Activated CD4-positive, alpha-beta T cell treated with anti-CD3 and anti-CD28 coated beads, Interleukin-2, amount 50 U/mL, for 1 hour (primary cell): Measurements from ENCODE around the gene ZNF398.
"Not testable (repeated sequence)": the region's sequence is repeated elsewhere in the genome, so short reads cannot be mapped to it uniquely, and the experiment has no call there.

Experiments
- DNase-seq: peaks from one replicate; pipeline ENCODE4 v3.0.0-alpha.2; 2020

The ZNF398 gene, protein sequence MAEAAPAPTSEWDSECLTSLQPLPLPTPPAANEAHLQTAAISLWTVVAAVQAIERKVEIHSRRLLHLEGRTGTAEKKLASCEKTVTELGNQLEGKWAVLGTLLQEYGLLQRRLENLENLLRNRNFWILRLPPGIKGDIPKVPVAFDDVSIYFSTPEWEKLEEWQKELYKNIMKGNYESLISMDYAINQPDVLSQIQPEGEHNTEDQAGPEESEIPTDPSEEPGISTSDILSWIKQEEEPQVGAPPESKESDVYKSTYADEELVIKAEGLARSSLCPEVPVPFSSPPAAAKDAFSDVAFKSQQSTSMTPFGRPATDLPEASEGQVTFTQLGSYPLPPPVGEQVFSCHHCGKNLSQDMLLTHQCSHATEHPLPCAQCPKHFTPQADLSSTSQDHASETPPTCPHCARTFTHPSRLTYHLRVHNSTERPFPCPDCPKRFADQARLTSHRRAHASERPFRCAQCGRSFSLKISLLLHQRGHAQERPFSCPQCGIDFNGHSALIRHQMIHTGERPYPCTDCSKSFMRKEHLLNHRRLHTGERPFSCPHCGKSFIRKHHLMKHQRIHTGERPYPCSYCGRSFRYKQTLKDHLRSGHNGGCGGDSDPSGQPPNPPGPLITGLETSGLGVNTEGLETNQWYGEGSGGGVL

DNA sequence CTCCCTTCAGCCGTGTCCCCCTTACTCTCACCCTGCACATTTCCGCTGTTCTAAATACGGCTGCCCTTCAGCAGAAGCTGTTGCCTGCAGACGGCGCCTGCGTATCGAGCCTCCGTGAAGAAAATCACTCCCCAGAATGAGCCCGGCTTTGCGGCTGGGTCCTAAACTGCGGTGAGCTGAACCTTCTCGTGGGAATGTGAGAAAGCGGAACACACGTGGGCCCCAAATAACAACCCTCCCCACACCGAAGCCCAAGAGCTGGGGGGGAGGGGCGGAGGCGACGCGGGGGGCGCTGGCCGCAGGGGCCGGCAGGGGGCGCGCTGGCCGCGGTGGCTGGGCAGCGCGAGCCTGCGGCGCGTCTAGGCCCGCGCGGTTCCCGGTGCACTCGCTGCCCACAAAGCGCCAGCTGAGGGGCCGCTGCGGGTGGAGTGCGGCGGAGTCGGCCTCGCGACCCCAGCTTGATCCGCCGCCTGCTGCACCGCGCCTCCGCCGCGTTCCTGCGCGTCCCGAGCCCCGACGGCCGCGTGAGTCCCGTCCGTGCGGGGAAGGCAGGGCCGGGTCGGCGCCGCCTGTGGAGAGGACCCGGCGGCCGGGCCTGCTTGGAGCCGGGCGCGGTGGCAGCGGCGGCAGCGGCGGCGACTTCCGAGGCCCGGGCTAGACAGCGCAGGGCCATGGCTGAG lies at the start of gene ZNF398:
Gene ZNF398 (plus strand): TSS at position 382 of the 680 bp plus-strand sequence. CDS start 290 bp downstream, at position 672.
- DNase-seq = peak; percentile 78

DNA sequence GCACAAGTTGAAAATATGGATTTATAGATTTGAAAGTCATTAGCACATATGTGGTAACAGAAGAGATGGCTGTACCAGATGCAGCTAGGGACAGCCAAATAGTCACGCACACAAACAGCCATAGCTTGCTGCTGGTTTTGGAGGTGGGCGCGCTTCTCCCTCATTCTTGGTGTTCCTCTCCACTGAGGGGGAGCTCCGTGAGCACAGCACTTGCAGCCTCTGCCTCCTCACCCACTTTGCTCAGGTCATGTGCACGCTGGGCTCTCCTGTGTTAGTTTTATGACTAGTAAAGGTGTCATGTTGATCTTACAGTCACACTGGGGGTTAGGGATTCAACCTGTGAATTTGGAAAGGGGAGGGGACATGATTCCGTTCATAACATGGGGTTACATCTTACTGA lies 48.2 kb upstream of the ZNF398 start:
- no peak for DNase-seq

DNA sequence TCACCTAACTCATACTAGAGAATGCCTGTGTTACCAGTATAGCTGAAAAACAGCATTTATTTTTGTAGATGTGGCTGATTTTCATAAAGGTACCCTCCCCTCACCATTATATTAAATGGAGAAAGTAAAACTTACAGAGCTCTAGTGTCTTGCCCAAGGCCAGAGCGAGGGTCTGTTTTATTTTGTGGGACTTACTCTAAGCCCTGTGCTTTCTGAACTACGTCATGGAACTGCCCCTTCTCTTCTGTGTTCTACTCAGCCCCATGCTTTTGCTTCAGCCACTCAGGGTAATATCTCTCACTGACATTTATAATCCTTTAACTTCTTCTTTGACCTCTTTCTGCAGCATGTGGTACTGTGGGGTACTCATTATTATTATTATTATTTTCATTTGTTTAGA lies 46.4 kb upstream of the ZNF398 start:
- DNase-seq = no peak

DNA sequence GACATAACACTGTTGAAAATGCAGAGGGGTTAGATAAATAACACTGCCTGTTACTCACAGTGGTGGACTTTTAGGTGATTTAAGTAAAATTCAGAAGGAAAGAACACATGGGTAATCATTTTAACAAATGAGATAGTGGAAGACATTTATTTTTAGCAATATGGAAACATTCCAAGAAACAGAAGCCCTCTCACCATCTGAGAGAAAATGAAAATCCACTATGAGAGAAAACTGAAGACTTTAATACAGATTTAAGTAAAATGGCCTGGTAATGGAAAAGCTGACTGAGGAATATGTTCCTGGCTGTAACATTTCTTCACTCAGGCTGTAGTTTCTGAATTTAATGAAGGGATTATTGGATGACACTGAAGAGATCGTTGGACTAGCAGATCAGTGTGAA lies 44.6 kb upstream of the ZNF398 start:
- no peak for DNase-seq

DNA sequence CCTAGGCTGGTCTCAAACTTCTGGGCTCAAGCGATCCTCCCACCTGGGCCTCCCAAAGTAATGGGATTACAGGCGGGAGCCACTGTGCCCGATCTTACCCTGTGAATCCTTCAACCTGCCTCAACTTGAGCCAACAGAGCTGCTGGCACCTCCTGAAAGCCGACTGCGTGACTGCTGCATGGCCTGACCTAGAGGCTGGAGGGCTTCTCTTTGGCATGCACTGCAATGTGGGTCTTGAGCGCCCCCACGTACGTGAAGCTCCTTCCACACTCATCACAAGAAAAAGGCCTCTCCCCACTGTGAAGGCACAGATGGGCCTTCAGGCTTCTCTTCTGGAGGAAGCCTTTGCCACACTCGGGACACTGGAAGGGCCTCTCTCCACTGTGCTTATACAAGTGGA lies 43.8 kb upstream of the ZNF398 start:
- no peak for DNase-seq

DNA sequence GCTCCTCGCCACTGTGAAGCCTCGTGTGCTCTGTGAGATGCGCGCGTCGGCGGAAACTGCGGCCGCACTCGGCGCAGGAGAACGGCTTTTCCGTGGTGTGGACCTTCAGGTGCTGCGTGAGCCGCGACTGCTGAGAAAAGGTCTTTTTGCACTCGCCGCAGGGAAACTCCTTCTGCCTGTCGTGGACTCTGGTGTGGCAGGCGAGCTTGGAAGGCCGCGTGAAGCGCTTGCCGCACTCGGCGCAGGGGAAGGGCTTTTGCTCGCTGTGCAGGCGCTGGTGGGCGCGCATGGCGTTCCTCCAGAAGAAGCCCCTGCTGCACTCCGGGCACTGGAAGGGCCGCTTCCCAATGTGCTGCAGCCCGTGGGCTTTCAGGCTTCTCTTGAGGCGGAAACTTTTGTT lies 43.0 kb upstream of the ZNF398 start:
- no peak for DNase-seq

DNA sequence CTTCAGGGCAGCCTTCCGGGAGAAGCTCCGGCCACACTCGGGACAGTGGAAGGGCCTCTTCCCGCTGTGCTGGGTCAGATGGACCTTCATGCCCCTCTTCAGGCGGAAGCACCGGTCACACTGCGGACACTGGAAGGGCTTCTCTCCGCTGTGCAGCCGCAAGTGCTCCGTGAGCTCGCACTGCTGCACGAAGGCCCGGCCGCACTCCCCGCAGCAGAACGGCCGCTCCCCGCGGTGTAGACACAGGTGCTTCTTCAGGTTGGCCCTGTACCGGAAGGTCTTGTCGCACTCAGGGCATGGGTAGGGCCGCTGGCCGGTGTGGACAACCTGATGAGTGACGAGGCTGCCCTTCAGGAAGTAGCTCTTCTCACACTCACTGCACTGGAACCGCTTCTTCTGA lies 42.5 kb upstream of the ZNF398 start:
- DNase-seq = no peak

DNA sequence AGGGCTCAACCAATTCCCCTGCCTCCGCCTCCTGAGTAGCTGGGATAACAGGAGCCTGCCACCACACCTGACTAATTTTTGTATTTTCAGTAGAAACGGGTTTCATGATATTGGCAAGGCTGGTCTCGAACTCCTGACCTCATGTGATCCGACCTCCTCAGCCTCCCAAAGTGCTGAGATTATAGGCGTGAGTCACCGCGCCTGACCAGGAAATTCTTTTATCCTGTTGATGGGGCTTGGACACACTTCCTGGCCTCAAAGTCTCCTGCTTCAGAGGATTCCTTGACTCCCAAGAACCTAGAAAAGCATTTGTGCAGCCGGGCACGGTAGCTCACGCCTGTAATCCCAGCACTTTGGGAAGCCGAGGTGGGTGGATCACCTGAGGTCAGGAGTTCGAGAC lies 37.3 kb upstream of the ZNF398 start:
- no peak for DNase-seq

DNA sequence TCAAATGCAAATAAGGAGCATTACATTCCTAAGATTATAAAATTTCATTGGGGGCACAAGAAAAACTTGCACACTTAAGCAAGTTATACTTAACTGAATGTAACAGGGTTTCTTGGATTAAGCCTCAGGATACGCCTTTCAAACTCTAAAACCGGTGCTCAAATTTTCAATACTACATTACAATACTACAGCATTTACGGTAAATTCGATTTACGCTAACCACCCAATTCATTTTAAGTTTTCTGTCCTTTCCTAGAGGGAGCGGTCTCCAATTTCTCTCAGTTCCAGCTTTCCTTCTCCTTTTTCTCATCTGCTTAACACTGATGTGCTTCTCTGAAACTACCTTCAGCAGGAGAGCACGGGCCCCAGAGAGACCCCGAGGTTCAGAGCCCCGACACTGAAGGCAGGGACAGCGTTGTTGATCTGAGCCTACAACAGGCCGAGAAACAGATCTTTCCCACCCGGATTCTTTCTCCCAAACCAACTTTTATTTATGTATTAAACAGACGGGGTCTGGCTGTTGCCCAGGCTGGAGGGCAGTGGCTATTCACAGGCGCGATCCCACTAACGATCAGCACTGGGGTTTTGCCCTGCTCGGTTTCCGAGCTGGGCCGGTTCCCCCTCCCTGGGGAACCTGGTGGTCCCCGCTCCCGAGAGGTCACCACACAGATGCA lies 21.9 kb upstream of the ZNF398 start:
- DNase-seq = no peak

DNA sequence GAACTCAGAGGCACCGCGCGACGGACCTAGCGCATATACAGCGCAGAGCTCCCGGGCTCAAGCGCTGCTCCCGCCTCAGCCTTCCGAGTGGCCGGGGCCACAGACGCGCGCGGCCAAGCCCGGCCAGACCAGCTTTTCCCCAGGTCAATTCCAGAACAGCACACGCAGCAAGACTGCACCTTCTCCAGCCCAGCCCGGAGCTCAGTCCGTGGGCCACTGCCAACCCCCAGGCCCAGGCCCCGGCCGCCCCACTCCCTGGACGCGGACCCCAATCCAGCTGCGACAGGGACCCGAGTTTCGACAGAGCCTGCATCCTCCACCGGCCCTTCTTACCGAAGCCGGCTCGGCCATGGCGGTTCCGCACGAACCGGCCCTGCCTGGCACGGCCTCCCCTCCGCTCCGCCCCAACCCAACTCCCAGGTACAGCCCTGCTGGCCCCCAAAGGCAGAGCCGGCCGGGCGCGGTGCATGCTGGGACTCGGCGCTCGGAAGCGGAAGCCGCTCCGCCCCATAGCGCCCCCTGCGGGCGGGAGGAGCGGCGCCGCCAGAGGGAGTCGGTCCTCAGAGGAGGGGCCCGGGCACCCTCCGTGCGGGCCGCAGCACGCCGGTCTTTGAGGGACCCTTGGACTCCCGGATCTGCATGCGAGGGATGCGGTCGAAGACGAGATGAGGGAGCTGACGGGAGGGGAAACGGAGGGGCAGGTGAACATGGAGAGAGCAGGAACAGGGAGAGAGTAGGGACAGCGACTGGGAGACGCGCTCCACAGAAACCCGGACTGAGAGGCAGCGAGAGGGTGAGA lies 21.2 kb upstream of the ZNF398 start, which contains the start of gene ZNF425:
Gene ZNF425 (minus strand): TSS at position 462 of the 799 bp plus-strand sequence. CDS start 111 bp downstream, at position 351.
- DNase-seq = peak; percentile 93

DNA sequence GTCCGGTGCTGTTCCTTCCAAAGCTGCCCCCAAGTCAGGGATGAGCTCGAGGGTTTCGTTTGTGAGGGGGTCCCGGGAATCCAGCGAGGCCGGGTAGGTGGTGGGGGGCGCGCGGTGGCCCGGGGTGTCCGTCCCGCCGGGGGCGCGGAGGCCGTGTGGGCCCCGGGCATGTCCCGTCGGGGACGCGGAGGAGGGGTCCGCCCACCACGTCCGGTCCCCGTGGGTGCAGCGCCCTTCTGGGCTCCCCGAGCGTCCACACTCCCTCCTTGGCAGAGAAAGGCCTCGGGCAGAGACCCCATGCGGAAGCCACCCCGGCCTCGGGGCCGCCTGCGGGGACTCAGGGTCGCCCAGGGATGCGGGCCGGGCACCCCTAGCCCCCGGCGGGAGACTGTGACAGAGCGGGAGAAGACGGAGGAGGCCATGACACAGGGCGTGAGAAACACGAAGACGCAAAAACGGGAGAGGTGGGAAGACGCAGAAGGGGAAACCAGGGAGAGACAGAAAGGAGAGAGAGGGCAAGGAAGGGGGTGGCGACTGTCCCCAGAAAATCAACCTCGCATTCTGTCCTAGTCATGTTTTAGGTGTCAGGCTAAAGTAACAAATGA lies 20.5 kb upstream of the ZNF398 start:
- DNase-seq = peak; percentile 33

DNA sequence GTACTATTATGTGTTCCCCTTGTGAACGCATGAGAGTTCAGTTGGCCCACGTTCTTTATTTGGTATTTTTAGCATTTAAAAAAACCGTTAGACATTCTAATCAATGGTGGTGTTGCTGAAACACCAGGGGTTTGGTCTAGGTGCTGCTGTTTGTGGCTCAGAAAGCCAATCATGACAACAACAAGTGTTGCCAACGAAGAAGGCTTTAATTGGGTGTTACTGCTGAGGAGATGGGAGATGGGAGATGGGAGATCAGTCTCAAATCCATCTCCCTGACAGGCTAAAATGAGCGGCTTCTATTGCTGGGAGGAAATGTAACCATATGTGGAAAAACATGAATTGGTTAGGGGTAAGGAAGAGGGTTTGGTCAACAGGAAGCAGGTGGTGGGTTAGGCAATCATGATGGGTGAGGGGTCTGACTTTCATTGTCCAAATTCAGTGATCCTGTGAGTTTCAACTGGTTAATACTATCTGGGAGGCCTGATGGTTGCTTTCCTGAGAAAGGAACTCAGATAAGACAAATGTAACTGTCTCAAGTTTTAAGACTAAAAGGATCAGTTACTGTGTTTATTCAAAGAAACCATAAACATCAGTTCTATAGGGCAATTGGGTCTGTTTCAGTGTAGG lies 16.6 kb upstream of the ZNF398 start:
- DNase-seq = no peak

DNA sequence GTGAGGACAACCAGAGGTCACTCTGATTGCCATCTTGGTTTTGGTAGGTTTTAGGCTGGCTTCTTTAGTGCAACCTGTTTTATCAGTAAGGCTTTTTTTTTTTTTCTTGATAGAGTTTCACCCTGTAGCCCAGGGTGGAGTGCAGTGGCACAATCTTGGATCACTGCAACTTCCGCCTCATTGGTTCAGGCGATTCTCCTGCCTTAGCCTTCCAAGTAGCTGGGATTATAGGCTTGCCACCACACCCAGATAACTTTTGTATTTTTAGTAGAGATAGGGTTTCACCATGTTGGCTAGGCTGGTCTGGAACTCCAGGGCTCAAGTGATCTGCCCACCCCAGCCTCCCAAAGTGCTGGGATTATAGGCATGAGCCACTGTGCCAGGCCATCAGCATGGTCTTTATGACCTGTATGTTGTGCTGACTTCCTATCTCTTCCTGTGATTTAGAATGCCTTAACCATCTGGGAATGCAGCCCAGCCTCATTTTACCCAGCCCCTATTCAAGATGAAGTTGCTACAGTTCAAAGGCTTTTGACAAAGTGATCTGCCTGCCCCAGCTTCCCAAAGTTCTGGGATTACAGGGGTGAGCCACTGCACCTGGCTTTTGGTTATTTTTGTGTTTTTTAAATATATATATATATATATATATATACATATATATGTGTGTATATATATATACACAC lies 14.1 kb upstream of the ZNF398 start:
- no peak for DNase-seq

DNA sequence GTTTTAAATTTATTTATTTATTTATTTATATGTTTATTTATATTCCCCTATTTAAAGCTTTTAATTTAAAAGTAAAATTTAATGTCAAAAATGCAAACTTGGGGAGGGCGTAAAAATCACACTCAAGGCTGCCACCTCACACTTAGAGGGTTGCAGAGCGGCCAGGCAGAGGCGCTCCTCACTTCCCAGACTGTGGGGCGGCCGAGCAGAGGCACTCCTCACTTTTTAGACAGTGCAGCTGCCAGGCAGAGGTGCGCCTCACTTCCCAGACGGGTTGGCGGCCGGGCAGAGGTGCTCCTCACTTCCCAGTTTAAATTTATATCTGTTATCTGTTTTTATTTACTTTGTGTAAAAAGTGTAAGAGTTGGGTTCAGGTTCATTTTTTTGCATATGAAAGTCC lies 11.1 kb upstream of the ZNF398 start:
- no peak for DNase-seq

DNA sequence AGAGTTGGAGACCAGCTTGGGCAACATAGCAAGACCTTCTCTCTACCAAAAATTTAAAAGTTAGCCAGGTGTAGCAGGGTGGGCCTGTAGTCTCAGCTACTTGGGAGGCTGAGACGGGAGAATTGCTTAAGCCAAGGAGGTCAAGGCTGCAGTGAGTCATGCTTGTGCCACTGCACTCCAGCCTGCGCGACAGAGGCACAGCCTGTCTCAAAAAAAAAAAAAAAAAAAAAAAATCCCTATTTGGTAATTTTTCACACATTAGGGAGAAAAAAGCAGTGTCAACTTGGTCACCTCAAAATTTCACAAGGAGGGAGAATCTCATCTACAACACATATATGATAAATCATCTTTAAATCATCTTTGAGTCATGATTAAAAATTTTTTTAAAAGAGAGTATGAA lies 6.4 kb upstream of the ZNF398 start:
- DNase-seq = no peak

DNA sequence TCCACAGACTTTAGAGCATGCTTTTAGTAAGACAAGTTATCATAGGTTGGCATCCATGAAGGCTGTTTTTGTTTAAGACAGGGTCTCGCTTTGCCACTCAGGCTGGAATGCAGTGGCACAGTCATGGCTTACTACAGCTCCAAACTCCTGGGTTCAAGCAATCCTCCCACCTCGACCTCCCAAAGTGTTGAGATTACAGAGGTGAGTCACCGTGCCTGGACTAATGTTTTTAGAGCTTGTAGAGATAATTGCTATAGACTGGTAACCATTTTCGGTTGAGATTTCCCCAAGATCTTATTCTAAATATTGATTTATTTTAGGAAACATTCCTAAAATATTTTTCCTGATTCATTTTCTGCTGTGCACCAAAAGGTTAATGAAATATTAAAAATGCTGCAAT lies 5.4 kb upstream of the ZNF398 start:
- DNase-seq = no peak

DNA sequence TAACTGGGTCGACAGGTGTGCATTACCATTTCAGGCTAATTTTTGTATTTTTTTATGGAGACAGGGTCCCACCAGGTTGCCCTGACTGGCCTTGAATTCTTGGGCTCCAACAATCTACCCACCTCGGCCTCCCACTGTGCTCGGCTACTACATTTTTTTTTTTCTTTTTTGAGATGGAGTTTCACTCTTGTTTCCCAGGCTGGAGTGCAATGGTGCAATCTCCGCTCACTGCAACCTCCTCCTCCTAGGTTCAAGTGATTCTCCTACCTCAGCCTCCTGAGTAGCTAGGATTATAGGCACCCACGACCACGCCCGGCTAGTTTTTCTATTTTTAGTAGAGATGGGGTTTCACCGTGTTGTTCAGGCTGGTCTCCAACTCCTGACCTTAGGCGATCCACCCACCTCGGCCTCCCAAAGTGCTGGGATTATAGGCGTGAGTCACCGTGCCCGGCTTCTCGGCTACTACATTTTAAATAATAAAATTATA lies 2.8 kb upstream of the ZNF398 start:
- not testable (repeated sequence) for DNase-seq

DNA sequence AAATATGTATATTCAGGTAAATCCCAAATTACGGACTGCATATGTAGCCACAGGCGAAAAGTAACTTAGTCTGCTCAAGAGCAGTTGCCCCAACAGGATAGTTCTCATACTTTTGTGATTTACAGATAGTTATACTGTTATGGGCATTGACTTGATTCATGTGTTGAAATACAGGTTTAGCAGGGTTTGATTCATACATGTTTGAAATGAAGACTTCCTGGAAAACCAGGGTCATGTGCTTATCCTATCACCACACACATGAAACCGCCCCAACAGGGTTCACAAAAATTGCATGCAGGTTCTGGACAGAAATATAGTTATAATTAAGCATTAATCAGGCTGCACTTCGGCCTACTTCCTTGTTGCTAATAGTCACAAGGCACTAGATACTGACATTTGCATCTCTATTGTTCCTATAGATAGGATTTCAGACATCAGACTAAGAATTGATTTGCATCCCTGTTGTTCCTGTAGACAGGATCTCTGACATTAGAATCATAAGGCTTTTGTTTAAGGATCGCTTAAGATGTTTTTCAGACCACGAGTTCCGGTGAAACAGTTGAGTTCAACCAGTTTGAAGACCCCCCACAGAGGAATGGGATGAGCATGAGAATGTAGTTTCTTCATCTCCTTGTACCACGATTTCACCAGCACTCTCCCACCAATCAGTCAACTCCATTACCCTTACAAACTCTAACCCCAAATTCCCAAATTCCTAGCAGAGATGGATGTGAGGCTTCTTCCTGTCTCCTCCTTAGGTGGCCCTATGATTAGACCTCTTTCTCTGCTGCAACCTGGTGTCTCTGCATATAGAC lies 2.0 kb upstream of the ZNF398 start:
- no peak for DNase-seq

DNA sequence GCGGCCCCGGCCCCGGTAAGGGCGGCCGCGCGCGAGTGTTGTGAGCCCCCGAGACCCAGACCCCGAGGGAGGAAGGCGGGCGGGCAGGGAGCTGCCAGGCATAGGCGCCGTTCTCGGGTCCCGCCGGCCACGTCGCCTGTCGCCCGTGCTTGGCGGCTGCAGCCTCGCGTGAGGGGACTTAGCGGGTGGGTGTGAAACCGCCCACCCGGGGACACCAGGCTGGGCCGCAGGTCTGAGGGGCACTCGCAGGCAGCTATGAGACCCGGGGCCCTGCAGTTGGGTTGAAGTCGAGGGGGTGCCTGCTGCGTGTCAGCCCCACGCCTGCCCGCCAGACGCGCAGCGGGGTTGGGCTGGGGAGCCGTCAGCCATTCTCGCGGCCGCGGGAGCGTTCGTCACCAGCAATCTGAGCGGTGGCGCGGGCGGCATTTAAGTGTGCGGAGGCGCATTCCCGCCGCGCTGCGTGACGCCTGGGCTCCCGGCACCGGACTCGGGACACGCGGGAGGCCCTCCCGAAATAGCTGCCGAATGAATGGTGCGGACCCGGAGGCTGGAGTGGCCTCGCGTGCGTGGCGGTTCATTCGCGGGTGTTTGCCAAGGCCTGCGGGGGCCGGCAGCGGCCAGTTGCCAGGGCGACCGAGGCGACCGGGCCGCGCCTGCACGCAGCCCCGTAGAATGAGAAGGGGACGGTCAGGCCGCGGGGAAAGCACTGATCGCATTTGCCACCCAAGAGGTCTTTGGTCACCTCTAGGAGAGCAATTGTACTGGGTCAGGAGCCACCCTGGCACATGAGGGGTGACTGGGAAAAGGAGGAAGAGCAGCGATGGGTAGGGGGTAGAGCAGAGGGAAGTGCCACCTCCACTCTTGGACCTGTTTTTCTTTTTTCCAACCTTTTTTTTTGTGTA lies 750 bp downstream of the ZNF398 start:
- peak; percentile 65 for DNase-seq
